HG03045 (cell line): ENCODE data around the gene GNPTAB.
"Not testable (repeated sequence)": the region's sequence is repeated elsewhere in the genome, so short reads cannot be mapped to it uniquely, and the experiment has no call there.

Experiments
- ATAC-seq: cut with Tn5 transposase; IDR thresholded peaks from one replicate; pipeline ENCODE4 v1.9.1; 2021; ENCODE audit warnings: mild to moderate bottlenecking, moderate library complexity; ENCODE audit not compliant: unreplicated experiment

GNPTAB gene

DNA sequence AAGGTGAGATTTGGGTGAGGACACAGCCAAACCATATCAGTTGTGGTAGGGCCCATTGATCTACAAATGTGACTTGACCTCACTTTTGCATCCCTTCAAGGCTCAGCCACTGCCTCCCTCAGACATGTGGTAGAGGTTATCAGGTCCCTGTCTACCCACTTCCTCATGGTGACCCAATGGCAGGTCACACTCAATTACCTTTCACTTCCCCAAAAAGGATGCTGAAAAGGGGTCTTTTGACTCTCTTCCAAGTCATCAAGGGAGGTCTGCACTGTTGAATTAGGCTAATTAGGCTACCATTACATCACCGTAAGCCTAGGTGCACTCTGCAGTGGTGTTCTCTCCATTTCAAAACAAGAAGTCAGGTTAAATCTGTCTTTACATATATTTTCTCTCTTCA, 24.0 kb upstream of the GNPTAB start:
- peak; percentile 37 for ATAC-seq

GRCh38 chr12:101852998-101853397, 22.2 kb upstream of the GNPTAB start:
- ATAC-seq, result no peak

- ATAC-seq, result no peak
Measured at GRCh38 chr12:101850199-101850598, 19.4 kb upstream of the GNPTAB start.

DNA sequence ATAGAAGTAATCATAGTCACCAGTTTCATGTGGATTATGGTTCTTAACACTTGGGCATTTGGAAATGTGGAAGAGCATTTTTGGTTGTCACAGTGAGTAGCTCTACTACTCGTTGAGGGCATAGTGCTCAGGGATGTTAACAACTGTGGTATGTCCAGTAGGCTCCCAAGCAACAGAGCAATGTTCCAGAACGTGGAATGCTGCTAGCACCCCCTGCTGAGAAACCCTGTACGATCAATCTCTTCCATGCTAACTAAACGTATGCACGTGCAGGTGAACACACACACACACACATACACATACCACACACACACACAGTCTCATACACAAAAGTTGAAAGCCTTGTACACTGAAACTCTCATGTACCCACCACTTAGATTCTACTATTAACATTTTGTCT, 16.6 kb upstream of the GNPTAB start:
- ATAC-seq, result no peak

DNA sequence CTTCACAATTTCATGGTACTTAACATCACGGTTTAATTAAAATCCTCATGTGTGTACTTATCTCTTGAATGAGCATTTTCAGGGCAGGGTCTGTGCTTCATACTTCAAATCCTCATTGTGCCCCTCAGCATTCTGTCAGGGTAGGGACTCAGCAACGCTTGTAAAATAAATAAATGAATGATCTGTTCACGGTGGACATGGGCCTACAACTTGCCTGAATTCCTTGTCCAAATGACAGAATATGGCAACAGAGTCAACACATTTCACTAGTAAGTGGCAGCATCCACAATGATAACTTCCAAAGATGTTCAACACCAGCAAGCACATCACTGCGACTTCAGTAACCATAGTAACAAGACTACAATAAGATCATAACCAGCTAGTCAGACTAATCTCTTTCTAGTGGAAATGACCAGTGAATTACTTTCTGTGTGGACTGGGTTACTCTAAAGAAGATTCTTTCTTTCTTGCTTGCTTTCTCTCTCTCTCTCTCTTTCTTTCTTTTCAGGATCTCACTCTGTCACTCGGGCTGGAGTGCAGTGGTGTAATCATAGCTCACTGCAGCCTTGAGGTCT, 14.5 kb upstream of the GNPTAB start:
- no peak for ATAC-seq

GRCh38 chr12:101841069-101841468, 10.3 kb upstream of the GNPTAB start:
- ATAC-seq, result no peak

DNA sequence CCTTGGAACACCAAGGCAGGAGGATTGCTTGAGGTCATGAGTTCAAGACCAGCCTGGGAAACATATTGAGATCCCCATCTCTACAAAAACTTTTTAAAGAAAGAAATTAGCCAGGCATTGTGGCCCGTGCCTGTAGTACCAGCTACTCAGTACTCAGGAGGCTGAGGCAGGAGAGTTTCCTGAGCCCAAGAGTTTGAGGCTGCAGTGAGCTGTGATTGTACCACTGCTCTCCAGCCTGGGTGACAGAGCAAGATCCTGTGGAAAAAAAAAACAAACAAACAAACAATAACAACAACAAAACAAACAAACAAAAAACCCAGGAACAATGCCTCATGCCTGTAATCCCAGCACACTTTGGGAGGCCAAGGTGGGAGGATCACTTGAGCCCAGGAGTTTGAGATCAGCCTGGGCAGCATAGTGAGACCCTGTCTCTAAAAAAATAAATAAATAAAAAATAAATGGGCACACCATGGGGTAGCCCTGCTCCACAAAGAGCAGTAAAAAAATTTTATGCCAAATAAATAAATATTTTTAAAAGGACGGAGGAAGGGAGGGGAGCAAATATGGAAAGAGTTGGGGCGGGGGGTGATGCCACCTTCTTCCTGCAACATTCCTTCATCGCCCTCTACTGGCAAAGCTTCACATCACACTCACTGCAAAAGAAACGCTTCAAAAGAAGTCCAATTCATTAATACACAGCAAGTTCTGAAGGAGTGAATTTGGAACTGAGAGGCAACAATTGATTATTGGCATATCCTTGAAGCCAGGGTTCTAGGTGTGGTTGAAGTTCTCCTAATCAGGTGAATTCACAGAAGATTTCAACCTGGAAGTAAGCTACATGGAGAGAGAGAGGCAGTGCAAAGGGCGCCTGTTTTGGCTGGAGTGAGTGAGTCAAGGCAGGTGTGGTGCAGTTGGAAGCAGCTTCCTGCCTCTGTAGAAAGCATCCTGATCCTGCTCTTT, 8.8 kb upstream of the GNPTAB start:
- no peak for ATAC-seq

- no peak for ATAC-seq
Measured at GRCh38 chr12:101838628-101839323, 8.0 kb upstream of the GNPTAB start.

GRCh38 chr12:101832030-101832429, 1.3 kb upstream of the GNPTAB start:
- no peak for ATAC-seq

DNA sequence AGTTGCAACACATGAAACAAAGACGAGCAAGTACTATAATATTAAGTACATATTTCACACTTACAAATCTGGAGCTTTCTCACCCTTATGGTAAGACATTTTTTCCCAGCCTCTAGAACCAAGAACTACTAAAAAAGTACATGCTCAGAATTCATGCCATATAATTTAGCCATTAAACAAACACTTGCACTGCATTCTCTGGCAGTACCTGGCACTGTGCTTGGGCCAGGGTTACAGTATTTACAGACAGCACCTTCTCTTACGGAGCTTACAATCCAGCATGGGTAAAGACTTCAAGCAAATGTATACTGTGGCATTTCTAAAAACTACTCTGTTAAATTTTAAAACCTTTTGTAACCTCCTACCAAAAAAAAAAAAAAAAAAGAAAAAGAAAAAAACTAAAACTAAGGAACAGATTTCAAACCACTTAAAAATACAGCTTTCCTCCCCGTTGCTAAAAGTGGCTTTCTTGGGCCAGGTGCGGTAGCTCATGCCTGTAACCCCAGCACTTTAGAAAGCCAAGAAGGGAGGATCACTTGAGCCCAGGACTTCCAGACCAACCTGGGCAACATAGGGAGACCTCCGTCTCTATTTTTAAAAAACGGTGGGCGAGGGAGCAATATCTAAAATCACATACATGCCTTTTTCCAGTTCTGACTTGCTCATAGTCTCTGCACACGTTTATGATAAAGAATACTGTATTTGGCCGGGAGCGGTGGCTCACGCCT, 956 bp downstream of the GNPTAB start:
- ATAC-seq, result no peak

DNA sequence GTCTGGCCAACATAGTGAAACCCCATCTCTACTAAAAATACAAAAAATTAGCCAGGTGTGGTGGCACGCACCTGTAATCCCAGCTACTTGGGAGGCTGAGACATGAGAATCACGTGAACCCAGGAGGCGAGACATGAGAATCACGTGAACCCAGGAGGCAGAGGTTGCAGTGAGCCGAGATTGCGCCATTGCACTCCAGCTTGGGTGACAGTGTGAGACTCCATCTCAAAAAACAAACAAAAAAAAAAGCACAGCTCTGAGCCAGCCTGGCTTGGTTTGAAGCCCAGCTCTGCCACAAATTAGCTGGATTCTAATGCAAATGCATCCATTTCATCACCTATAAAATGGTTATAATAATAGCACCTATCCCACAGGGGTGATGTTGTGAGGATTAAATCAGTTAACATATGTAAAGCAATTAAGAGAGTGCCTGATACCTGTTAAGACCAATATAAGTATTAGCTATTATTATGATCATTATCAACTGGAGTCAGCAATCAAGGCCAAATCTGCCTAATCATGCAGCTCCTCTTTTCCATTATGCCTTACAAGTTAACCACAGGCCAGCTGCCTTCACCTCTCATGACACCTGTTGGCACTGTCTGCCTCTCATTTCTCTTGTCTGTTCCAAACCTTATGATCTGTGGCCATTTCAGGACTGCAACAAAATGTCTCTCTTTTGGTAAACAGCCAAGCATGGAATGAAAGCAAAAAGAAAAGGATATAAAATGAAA, 2.1 kb downstream of the GNPTAB start:
- ATAC-seq, result no peak

DNA sequence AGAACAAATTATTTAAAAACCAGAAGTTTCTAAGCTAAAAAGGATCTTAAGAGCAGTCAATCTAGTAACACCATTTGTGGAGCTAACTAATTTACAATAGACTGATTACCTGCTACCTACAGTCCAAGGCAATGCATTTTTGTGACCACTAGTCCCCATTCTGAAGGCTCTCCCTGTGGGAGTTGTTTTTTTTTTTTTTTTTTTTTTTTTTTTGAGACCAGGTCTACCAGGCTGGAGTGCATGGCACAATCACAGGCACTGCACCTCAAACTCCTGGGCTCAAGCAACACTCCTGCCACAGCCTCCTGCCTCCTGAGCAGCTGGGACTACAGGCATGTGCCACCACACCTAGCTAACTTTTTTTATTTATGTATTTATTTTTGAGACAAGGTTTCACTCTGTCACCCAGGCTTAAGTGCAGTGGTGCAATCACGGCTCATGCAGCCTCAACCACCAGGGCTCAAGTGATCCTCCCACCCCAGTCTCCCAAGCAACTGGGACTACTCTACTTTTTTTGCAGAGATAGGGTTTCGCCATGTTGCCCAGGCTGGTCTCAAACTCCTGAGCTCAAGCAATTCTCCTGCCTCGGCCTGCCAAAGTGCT, 3.9 kb downstream of the GNPTAB start:
- no peak for ATAC-seq

GRCh38 chr12:101824831-101825230, 5.9 kb downstream of the GNPTAB start:
- ATAC-seq, result no peak

GRCh38 chr12:101823891-101824290, 6.9 kb downstream of the GNPTAB start:
- peak; percentile 69 for ATAC-seq

GRCh38 chr12:101823039-101823438, 7.7 kb downstream of the GNPTAB start:
- no peak for ATAC-seq

- ATAC-seq, result peak; percentile 42
Measured at GRCh38 chr12:101819467-101819866, 11.3 kb downstream of the GNPTAB start.

DNA sequence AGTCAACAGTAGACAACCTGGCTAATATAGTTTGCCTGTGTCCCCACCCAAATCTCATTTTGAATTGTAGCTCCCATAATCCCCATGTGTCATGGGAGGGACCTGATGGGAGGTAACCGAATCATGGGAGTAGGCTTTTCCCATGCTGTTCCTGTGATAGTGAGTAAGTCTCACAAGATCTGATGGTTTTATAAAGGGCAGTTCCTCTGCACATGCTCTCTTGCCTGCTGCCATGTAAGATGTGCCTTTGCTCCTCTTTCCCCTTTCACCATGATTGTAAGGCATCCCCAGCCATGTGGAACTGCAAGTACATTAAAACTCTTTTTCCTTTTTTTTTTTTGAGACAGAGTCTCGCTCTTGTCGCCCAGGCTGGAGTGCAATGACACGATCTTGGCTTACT, 12.1 kb downstream of the GNPTAB start:
- ATAC-seq, result not testable (repeated sequence)

- ATAC-seq, result no peak
Measured at GRCh38 chr12:101813117-101813516, 17.6 kb downstream of the GNPTAB start.

- not testable (repeated sequence) for ATAC-seq
Measured at GRCh38 chr12:101812716-101813115, 18.0 kb downstream of the GNPTAB start.

DNA sequence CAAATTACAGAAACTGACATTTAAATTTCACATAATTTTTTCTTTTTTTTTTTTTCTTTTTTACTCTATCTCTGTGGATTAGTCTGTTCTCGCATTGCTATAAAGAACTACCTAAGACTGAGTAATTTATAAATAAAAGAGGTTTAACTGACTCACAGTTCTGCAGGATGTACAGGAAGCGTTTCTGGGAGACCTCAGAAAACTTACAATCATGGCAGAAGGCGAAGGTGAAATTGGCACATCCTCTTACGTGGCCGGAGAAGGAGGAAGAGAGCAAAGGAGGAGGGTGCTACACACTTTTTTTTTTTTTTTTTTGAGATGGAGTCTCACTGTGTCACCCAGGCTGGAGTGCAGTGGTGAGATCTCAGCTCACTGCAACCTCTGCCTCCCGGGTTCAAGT, 19.4 kb downstream of the GNPTAB start:
- not testable (repeated sequence) for ATAC-seq
